Right renal cortex interstitium (tissue), 3 donors: ENCODE measurements around the gene TCF20. TPM values are rescaled to one million over a fixed set of nuclear protein-coding genes. Genes with fewer than 3 reads are reported as not detected.

Experiments used
- DNase-seq, 3 donors: peaks; one replicate each; pipeline ENCODE4 v3.0.0-alpha.2; 2013; ENCODE audit warnings: low read depth in 3 of 3, low spot score in 2 of 3
- polyA plus RNA-seq, 3 donors: library from polyadenylated mRNA; unstranded; fragments of 120-200 nt; gene quantifications; one replicate each; pipeline ENCODE4 v1.2.1, GENCODE V29; 2013; ENCODE audit not compliant: insufficient read length in 3 of 3

TCF20 gene
- polyA plus RNA-seq, 3 donors = 26.2 to 27.0 (median 26.5) TPM

DNA sequence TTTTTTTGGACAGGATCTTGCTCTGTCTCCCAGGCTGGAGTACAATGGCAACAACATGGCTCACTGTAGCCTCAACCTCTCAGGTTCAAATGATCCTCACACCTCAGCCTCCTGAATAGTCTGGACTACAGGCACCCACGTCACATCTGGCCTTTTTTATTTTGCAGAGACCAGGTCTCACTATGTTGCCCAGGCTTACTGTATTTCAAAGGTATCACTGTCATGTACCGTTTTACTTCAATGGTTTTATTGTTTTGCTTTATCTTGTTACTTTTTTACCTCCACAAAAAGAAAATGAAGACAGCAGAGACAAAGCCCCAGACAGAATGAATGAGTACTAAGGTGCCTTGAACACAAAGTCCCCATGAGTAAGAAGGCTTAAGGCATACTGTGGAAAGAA, 5.1 kb downstream of the TCF20 start:
- no peak for DNase-seq

DNA sequence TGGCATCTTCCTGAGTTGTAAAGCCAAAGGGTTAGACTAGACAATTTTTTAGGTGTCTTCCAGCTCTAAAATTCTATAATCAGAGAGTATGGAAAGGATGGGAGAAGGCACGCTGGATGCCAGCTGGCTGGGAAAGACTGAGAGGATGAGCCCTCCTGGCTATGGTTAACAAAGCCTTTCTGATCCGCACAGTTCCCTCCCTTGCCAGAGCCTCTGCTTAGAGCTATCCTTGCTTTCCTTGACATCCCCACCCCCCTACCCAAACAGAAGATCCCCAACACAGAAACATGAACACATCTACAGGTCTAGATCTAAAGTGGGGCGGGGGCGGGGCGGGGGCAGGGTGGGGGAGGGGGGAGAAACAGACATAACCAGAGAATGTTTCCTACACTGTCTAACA, 6.5 kb downstream of the TCF20 start:
- no peak for DNase-seq

DNA sequence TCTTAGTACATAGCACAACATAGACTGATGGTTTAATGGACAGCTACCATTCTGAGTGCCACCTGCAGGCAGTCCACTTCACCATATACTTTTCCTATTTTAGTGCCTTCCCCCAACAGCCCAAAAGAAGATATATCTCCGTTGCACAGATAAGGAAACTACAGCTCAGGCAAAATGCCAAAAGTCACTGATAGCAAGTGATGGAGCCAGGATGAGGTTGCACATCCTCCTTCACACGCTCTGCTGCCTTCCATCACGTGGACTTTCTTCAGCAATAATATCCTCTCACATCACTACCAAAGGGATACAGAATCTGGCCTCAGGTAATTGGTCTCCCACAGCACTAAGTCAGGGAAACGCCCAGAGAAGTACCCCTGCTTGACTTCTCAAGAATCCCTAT, 7.5 kb downstream of the TCF20 start:
- no peak for DNase-seq

DNA sequence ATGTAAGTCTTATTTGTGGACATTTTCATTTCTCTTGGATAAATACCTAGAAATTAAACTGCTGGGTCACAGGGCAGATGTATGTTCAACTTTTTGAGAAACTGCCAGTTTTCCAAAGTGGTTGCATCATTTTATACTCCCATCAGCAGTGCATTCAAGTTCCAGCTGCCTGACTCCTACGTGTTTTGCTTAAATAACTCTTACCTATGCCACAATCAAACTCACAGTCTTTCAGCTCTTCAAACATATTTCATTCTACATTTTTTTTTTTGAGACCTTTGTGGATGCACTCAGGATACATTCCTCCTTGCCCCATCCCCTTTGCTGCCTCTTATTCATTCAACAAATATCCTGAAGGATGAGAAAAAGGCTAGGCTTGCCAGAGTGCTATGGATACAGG, 9.2 kb downstream of the TCF20 start:
- DNase-seq = no peak

DNA sequence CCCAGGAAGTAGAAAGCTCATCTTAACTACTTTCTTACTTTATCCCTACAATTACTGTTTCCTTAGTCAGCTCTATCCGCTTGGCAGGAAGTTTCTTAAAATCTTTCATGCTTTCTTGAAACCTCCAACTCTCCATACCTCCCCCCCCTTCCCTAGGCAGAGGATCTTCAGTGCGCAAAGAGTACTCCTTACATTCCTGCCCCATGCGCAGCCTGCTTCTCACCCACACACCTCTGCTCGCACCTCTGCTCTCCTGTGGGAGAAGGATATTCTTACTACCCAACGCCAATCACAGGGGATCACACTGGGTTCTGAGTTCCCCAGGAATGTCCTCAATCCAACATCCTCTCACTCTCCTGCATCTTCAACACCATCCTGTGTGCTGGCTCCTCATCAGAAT, 12.3 kb downstream of the TCF20 start:
- DNase-seq = no peak

DNA sequence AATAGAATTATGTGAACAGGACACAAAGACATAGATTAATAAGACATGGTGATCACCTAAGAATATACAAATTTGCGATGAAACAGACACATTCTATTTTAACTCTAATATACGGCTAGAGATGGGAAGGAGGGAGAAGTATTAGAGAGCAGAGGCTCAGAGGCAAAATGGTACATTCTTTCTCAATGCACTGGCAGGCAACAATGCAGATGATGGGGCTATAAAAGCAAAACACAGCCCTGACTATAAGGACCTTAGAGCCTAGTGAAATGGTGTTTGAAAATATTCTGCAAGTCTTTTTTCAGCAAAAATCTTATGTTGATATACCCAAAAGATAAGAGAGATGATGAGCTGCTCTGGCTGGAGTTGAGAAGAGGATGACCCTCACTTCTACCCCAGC, 13.1 kb downstream of the TCF20 start:
- DNase-seq = no peak

DNA sequence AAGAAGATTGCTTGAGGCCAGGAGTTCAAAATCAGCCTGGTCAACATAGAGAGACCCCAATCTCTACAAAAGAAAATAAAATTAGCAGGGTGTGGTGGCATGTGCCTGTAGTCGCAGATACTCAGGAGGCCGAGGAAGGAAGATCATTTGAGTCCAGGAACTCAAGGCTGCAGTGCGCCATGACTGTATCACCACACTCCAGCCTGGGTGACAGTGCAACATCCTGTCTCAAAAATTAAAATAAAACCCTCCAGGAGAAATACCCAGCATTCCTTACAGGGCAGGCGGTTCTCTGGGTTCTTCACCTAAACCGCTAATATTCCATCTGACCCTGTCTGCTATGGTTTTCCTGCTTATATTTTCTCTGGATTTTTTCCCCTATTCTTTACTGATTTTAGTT, 13.5 kb downstream of the TCF20 start:
- no peak for DNase-seq

DNA sequence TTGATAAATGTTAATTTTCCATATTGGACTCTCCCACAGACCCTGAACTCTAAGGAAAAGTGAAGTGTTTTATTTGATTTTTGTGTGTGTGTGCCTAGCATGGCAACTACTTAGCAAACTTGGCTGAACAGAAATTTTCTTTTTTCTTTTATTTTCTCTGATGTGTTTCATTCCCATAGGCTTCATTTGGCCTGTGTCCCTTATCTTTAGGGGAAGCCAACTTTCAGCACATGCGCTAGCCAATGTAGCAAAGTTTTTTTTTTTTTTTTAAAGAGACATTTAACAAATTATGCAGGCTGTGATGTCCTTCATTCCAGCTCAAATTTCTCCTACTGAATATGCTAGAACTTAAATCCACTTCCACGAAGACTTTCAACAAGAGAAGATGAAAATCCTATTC, 14.2 kb downstream of the TCF20 start:
- DNase-seq = no peak

DNA sequence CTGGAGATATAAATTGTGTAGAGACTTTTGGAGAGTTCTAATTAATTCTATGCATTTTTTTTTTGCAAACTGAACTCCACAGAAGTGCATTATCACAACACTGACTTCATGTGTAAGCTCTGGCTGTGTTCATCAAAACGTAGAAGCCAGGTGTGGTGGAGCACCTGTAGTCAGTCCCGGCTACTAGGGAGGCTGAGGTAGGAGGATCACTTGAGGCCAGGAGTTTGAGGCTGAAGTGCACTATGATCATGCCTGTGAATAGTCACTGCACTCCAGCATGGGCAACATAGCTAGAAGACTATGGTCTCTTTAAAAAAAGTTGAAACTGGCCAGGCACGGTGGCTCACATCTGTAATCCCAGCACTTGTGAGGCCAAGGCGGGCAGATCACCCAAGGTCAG, 20.6 kb downstream of the TCF20 start:
- no peak for DNase-seq

DNA sequence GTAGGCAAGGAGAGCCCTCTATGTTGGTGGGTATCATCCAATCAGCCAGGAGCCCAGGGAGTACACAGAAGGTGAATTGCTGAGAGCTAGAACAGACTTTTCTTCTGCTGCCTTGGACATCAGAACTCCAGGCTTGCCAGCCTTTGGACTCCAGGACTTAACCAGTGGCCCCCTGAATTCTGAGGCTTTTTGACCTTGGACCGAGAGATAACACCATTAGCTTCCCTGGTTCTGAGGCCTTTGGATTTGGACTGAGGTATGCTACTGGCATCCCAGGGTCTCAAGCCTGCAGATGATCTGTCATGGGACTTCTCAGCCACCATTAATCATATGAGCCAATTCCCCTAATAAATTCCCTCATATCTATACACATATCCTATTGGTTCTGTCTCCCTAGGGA, 21.5 kb downstream of the TCF20 start:
- no peak for DNase-seq

DNA sequence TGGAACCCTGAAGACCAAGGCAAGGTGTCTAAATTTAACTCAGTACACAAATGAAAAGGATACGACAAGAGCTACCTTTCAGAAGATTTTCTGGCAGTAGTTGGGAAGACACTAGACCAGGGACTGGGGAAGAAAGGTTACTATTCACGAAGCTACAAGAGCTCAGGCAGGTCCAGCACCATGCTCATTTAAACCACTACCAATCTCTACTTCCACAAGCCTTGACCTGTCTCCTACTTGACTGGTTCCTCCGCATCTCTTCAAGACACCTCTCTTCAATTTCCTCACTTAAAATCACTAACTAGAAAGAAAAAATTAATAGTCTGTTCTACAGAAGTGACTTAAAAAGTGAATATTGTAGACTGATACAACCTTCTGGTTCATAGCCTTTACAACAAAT, 22.9 kb downstream of the TCF20 start:
- no peak for DNase-seq

DNA sequence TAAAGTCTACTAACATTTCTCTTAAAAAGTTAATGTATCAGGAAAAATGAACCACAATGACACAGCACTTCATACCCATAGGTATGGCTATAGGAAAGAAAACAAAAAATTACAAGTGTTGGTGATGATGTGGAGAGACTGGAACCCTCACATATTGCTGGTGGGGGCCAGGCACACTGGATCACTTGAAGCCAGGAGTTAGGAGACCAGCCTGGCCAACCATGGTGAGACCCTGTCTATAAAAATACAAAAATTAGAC, 26.7 kb downstream of the TCF20 start:
- DNase-seq = no peak

DNA sequence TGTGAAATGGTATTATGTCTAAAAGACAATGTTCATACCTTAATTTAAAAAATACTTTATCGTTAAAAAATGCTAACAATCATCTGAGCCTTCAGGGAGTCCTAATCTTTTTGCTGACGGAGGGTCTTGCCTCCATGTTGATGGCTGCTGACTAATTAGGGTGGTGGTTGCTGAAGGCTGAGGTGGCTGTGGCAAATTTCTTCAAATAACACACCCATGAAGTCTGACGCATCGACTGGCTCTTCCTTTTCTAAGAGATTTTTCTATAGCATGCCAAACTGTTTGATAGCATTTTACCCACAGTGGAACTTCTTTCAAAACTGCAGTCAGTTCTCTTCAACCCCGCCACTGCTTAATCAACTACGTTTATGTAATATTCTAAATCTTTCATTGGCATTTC, 33.6 kb downstream of the TCF20 start:
- no peak for DNase-seq

DNA sequence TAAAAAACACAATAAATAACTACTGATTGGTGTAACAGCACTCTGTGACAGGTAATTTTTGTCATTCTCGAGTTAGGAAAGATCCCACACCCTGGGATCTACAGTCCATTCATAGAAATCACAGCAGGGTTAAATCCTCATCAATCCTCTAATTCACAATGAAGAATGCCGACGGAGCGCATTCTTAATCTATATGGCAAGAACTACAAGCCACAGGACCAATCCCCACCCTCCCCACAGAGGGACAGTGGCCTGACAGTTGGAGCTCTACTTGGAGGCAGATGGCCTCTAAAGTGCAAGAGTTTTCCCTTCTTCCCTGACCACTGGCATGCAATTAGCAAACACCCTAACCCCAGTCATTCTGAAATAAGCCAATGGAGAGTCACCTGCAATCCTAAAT, 34.2 kb downstream of the TCF20 start:
- DNase-seq = no peak

DNA sequence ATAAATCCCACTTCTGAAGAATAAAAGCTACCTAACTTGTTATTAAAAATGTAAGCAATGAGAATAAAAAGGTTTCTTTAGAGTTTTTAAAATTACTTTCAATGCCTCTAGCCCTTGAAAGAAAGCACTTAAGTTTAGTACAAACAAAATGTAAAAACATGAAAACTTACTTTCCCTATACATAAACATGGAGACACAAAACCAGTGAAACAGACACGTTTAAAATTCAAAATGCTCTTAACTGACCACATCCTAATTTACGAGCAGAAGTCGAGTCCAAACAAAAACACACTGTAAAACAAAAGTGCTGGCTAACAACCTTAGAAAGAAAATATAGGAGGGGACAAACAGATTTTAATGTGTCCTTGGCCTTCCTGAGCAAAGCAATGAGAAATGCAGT, 36.6 kb downstream of the TCF20 start:
- no peak for DNase-seq

DNA sequence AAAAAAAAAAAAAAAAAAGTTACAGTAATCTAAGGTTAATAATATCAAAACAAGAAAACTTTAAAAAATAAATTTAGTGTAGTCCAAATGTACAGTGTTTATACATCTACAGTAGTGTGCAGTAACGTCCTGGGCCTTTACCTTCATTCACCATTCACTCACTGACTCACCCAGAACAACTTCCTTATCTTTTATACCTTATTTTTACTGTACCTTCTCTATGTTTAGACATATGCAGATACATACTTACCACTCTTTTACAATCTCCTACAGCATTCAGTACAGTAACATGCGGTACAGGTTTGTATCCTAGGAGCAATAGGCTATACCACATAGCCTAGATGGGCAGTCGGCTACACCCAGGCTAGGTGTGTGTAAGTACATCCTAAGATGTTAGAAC, 38.5 kb downstream of the TCF20 start:
- DNase-seq = no peak

DNA sequence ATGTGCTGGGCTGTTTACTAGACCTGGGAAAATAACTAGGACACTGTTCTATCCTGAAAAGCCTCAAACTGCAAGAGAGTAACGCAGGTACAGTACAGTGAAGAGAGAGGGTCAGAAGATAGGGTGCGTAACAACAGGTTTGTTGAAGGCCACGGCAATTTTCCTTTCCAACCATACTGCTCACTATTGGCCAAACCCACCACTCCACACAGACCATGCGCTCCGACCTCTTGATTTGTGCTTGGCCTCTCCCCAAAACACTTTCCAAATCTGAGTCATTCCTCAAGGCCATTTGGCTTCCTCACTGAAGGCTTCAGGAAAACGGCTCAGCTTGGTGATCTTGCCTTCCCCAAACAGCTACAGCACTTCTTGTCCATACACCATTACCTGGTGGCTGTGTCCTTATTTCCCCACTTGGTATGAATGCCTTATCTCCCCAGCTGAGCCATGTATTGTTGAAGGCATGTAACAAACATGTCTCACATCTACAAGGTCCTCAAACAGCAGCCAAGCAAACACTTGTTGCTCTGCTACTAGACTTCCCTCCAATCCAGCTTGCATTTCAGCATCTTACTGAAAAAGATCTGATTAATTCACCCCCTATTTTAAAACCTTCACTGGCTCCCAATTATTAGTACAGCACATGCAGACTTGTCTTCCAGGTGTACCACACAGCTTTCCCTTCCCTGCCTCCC, 40.9 kb downstream of the TCF20 start:
- DNase-seq = no peak

DNA sequence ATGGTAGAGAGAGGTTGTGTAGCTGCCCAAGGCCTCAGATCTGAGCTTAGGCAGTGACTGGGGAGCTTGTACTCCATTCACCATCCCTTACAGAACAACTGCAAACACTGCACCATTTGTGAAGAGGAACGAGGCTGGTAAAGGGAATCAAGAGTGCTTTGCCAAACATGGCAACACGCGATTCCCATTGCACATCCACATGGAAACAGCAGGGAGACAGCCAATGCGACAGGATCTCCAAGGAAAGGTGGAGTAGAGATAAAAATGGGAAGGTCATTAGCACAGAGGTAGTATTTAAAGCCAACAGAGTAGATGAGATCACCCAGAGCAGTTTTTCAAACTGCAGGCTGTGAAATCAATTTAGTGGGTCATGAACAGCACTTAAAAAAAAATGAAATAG, 42.0 kb downstream of the TCF20 start:
- DNase-seq = no peak

DNA sequence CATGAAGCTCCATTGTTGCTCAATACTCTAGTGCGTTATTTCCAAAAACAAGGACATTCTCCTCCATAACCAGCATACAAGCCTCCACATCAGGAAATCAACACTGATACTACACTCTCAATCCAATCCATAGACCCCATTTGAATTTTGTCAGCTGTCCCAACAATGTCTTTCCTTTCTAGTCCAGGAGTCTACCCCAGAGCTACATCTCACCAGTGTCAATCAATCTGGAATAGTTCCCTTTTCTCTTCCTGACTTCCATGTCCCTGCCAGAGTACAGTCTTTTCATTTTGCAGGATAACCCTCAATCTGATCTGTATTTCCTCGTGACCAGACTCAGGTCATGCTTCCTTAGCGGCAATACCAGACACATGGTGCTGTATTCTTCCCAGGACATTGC, 43.0 kb downstream of the TCF20 start:
- DNase-seq = no peak

DNA sequence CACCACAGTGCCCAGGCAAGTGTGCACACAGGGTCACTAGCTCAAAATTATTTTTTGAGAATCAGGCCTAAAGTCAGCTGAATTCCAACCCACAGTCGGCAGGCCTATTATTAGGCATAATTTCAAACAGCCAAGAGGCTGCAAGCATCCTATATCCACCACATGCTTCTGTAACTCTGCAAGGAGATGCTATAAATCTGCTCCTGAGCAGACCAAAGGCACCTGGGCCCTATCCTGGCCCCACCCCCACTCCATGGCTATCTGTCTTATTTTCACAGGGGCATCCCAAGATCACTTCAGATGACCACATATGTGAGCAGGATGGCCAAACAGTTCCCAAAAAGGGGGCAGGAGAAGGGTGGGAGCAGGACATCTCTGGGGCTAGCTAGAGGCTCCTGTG, 44.6 kb downstream of the TCF20 start:
- no peak for DNase-seq

DNA sequence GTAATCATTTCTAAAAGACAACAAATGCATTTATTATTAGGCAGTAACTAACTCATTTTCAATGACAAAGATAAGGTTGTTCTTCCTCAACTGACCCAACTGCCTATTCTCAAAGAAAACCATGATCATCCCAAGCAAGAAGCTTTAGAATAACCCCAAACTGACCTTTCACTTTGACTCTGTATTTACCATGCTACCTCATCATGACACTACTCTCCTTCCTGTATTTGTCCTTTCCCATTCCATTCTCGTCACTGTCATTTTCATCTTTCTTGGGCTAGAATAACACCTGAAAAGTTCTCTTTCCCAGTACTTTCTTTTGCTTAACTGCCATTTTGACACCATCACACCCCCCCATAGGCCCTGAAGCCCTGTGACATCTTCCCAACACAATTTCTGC, 48.3 kb downstream of the TCF20 start:
- no peak for DNase-seq
